Loucy (cell line): ENCODE measurements around the gene TAGAP.
"Not testable (repeated sequence)": the region's sequence is repeated elsewhere in the genome, so short reads cannot be mapped to it uniquely, and the experiment has no call there.

Source experiments
- H2AFZ ChIP-seq: fragments of 200-600 bp; sonication (generic); 2 replicates; pipeline ENCODE4 v1.6.0; 2016; ENCODE audit warnings: antibody characterized with exemption, mild to moderate bottlenecking, low read length, moderate library complexity
- H3F3A ChIP-seq: fragments of 200-600 bp; 2 replicates; pipeline ENCODE4 v1.6.0; 2016; ENCODE audit warnings: antibody characterized with exemption, low read depth, mild to moderate bottlenecking
- H3K27me3 ChIP-seq: fragments of 200-600 bp; sonication (generic); 2 replicates; pipeline ENCODE4 v1.6.1; 2014; ENCODE audit warnings: low read length, mild to moderate bottlenecking; ENCODE audit not compliant: insufficient read depth, poor library complexity, severe bottlenecking
- H3K36me3 ChIP-seq: fragments of 200-600 bp; sonication (generic); 2 replicates; pipeline ENCODE4 v1.6.1; 2016; ENCODE audit warnings: low read length; ENCODE audit not compliant: insufficient read depth
- H3K4me1 ChIP-seq: fragments of 200-600 bp; sonication (generic); 2 replicates; pipeline ENCODE4 v1.5.1; 2014; ENCODE audit warnings: low read length, mild to moderate bottlenecking; ENCODE audit not compliant: insufficient read depth, poor library complexity, severe bottlenecking
- H3K4me2 ChIP-seq: fragments of 200-600 bp; sonication (generic); 2 replicates; pipeline ENCODE4 v1.6.0; 2014; ENCODE audit warnings: antibody characterized with exemption, low read length, low read depth, mild to moderate bottlenecking; ENCODE audit not compliant: poor library complexity, severe bottlenecking
- H3K4me3 ChIP-seq: fragments of 200-600 bp; sonication (generic); 2 replicates; pipeline ENCODE4 v1.5.1; 2014; ENCODE audit warnings: low read length, mild to moderate bottlenecking, mixed read lengths; ENCODE audit not compliant: poor library complexity, severe bottlenecking
- H3K79me2 ChIP-seq: fragments of 200-600 bp; sonication (generic); 2 replicates; pipeline ENCODE4 v1.6.1; 2014; ENCODE audit warnings: low read length; ENCODE audit not compliant: insufficient read depth
- H3K9ac ChIP-seq: fragments of 200-600 bp; sonication (generic); 2 replicates; pipeline ENCODE4 v1.6.0; 2014; ENCODE audit warnings: mild to moderate bottlenecking, low read depth, low read length, moderate library complexity; ENCODE audit not compliant: poor library complexity, severe bottlenecking
- H3K9me2 ChIP-seq: fragments of 200-600 bp; sonication (generic); replicated peaks from 2 replicates; pipeline ENCODE4 v1.6.1; 2016; ENCODE audit warnings: low read depth, low read length, mixed read lengths
- H3K9me3 ChIP-seq: fragments of 200-600 bp; sonication (generic); 2 replicates; pipeline ENCODE4 v1.6.1; 2014; ENCODE audit warnings: mild to moderate bottlenecking, antibody characterized with exemption, low read length, low read depth; ENCODE audit not compliant: insufficient read depth
- H4K20me1 ChIP-seq: fragments of 200-600 bp; sonication (generic); 2 replicates; pipeline ENCODE4 v1.6.0; 2014; ENCODE audit warnings: antibody characterized with exemption, low read length, mild to moderate bottlenecking; ENCODE audit not compliant: insufficient read depth, poor library complexity, severe bottlenecking
- EZH2phosphoT487 ChIP-seq: fragments of 200-600 bp; IDR thresholded peaks from 2 replicates; pipeline ENCODE4 v1.6.1; 2018; ENCODE audit warnings: antibody characterized with exemption, mild to moderate bottlenecking, moderate library complexity, borderline replicate concordance
- TF ChIP-seq, protein P1 (sequence below): fragments of 200-600 bp; sonication (generic); conservative IDR thresholded peaks from 2 replicates; pipeline ENCODE4 v1.5.1; 2014; ENCODE audit warnings: mild to moderate bottlenecking, antibody characterized with exemption, low read length

Gene TAGAP

GRCh38 chr6:159033160-159034049 lies 11.4 kb downstream of the TAGAP start:
- H3K4me2 ChIP-seq: no peak overlapping the region
- H4K20me1 ChIP-seq: no peaks in the 10 kb centered on the region
- H3F3A ChIP-seq: no peaks in the 10 kb centered on the region
- H3K4me3 ChIP-seq: no peak overlapping the region
- no peaks in the 10 kb centered on the region for H3K9me2 ChIP-seq
- H3K36me3 ChIP-seq: peaks cover 6% of the 10 kb centered on the region; the same call in 1 of the 2 replicates
- TF ChIP-seq, protein P1, sequence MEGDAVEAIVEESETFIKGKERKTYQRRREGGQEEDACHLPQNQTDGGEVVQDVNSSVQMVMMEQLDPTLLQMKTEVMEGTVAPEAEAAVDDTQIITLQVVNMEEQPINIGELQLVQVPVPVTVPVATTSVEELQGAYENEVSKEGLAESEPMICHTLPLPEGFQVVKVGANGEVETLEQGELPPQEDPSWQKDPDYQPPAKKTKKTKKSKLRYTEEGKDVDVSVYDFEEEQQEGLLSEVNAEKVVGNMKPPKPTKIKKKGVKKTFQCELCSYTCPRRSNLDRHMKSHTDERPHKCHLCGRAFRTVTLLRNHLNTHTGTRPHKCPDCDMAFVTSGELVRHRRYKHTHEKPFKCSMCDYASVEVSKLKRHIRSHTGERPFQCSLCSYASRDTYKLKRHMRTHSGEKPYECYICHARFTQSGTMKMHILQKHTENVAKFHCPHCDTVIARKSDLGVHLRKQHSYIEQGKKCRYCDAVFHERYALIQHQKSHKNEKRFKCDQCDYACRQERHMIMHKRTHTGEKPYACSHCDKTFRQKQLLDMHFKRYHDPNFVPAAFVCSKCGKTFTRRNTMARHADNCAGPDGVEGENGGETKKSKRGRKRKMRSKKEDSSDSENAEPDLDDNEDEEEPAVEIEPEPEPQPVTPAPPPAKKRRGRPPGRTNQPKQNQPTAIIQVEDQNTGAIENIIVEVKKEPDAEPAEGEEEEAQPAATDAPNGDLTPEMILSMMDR: no peak
- TF ChIP-seq EZH2phosphoT487: no peak
- no peaks in the 10 kb centered on the region for H3K4me1 ChIP-seq
- H3K9ac ChIP-seq: no peak overlapping the region
- no peaks in the 10 kb centered on the region for H3K9me3 ChIP-seq
- H2AFZ ChIP-seq: no peak overlapping the region
- H3K27me3 ChIP-seq: no peaks in the 10 kb centered on the region
- H3K79me2 ChIP-seq: no peaks in the 10 kb centered on the region

DNA sequence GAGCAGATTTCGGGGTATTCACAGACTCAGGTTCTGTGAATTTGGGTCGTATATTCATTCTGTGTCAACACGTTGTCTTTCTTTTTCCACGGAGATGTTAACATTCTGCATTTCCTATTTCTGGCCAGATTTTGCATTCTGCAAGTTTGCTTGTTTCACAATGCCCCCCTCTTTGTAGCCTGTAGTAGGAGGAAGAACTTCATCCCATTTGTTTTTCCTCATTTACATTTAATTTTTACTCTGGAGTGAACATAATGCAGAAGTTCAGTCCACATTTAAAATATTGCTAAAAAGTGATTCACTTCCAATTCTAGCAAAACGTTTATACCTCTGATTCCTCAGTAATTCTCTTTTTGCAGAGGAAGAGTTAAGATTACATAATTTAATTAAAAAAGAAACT lies 12.9 kb downstream of the TAGAP start:
- H3K9ac ChIP-seq: no peak overlapping the region
- H3K4me3 ChIP-seq: no peak overlapping the region
- no peaks in the 10 kb centered on the region for H3K27me3 ChIP-seq
- H3K4me2 ChIP-seq: no peak overlapping the region
- H2AFZ ChIP-seq: no peak overlapping the region
- no peaks in the 10 kb centered on the region for H3K4me1 ChIP-seq
- no peaks in the 10 kb centered on the region for H4K20me1 ChIP-seq
- H3K9me3 ChIP-seq: no peaks in the 10 kb centered on the region
- TF ChIP-seq EZH2phosphoT487: no peak
- TF ChIP-seq, protein P1: no peak
- no peaks in the 10 kb centered on the region for H3F3A ChIP-seq
- H3K36me3 ChIP-seq: no peaks in the 10 kb centered on the region; the same call in 1 of the 2 replicates
- no peaks in the 10 kb centered on the region for H3K9me2 ChIP-seq
- H3K79me2 ChIP-seq: no peaks in the 10 kb centered on the region

DNA sequence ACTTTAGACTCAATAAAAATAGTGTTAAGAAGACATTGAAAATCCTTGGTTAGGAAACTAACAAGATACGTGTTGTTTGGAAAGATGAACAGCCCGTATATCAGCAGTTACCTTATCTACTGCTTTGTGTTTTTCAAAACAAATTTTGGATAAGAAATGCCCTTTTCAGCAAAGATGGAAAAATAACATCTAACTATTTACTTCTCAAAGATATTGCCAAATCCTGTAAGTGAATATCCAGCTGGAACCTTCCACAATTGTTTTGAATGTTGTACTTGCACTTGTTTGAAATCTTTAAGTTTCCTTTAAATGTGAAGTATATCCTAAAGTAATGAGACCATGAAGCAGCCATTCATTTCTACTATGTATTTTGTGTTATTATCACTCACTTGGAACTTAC lies 14.6 kb downstream of the TAGAP start:
- Histone ChIP-seq H2AFZ (no peak overlapping the region), H3K27me3 (no peaks in the 10 kb centered on the region), H3K9me3 (peaks cover 4% of the 10 kb centered on the region; the same call in 1 of the 2 replicates), H3K36me3 (no peaks in the 10 kb centered on the region), H3K9me2 (no peaks in the 10 kb centered on the region), H3K79me2 (no peaks in the 10 kb centered on the region), H3K9ac (no peak overlapping the region), H3K4me1 (no peaks in the 10 kb centered on the region), H3F3A (no peaks in the 10 kb centered on the region), H3K4me3 (no peak overlapping the region), H4K20me1 (no peaks in the 10 kb centered on the region), H3K4me2 (no peak overlapping the region)
- TF ChIP-seq, protein P1: no peak
- TF ChIP-seq EZH2phosphoT487: no peak

DNA sequence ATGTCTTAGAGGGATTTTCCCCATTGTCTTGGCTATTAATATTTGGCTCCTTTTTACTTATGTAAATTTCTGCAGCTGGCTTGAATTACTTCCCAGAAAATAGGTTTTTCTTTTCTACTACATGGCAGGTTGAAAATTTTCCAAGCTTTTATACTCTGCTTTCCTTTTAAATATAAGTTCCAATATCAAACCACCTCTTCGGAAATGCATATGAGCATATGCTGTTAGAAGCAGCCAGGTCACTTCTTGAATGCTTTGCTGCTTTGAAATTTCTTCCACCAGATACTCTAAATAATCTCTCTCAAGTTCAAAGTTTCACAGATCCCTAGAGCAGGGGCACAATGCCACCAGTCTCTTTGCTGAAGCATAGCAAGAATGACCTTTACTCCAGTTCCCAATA lies 19.6 kb downstream of the TAGAP start:
- not testable (repeated sequence) for H4K20me1 ChIP-seq, H3K36me3 ChIP-seq, H3K79me2 ChIP-seq, H3K4me3 ChIP-seq, H3K27me3 ChIP-seq, H3K4me2 ChIP-seq, H2AFZ ChIP-seq, H3F3A ChIP-seq, H3K4me1 ChIP-seq, H3K9ac ChIP-seq, H3K9me2 ChIP-seq
- peaks cover 12% of the 10 kb centered on the region; the same call in 1 of the 2 replicates for H3K9me3 ChIP-seq
